Progenitor cell of endocrine pancreas (in vitro differentiated cells): ENCODE results near the gene CXCL5. TPM values are rescaled to one million over a fixed set of nuclear protein-coding genes. Genes with fewer than 3 reads are reported as not detected.
A peak's percentile ranks its signal among the peaks of the same experiment; 100 is the strongest.
"Not testable (repeated sequence)": the region's sequence is repeated elsewhere in the genome, so short reads cannot be mapped to it uniquely, and the experiment has no call there.

ENCODE experiments used
- DNase-seq: peaks from one replicate; pipeline ENCODE4 v3.0.0; 2021; ENCODE audit warnings: low spot score; ENCODE audit not compliant: unreplicated experiment
- H3K27ac Mint-ChIP-seq: 2 replicates; pipeline ENCODE4 v1.8.0; 2021; ENCODE audit warnings: mild to moderate bottlenecking, moderate library complexity, mixed read lengths
- H3K27me3 Mint-ChIP-seq: 2 replicates; pipeline ENCODE4 v1.8.0; 2021; ENCODE audit warnings: mixed read lengths
- H3K36me3 Mint-ChIP-seq: 2 replicates; pipeline ENCODE4 v1.8.0; 2022; ENCODE audit warnings: mixed read lengths; ENCODE audit not compliant: insufficient read depth
- H3K4me1 Mint-ChIP-seq: 2 replicates; pipeline ENCODE4 v1.8.0; 2021; ENCODE audit warnings: low read depth, mixed read lengths
- H3K4me3 Mint-ChIP-seq: 2 replicates; pipeline ENCODE4 v1.8.0; 2021; ENCODE audit warnings: low read depth, mild to moderate bottlenecking, moderate library complexity, mixed read lengths
- H3K9me3 Mint-ChIP-seq: 2 replicates; pipeline ENCODE4 v1.8.0; 2021; ENCODE audit warnings: low read depth, mixed read lengths
- total RNA-seq: library from RNA; stranded (reverse); gene quantifications from 2 replicates; pipeline ENCODE4 v1.2.1, GENCODE V29; 2021
- TF ChIP-seq, protein P1 (sequence below): fragments of 200-600 bp; sonication (generic); IDR thresholded peaks from one replicate; pipeline ENCODE4 v1.5.0; 2021; ENCODE audit warnings: antibody characterized with exemption, mild to moderate bottlenecking; ENCODE audit not compliant: unreplicated experiment

The CXCL5 gene
- total RNA-seq, 1 donor from 2014 or later, result 0.34 TPM

DNA sequence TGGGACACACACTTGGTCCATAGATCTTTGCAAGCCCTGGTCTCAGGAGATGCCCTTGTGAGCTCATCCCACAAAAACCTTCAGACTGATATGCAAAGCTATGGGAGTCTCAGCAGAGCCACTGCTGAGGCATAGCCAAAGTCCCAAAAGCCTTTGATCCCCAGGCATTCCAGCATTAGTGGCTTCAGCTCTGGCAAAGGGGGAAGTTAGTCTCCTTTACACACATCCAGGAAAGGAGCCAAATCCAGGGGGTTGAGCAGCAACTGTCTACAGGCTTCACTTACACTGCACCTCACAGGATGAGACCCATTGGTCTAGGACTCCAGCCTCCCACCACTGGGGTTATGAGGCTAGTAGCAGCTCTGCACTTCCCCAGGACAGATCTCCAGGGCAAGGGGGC lies 30.6 kb downstream of the CXCL5 start:
- Mint-ChIP-seq H3K4me3 (no peak overlapping the region), H3K9me3 (peaks cover 28% of the 10 kb centered on the region), H3K27me3 (peaks cover 3% of the 10 kb centered on the region), H3K27ac (no peak overlapping the region), H3K4me1 (peaks cover 3% of the 10 kb centered on the region), H3K36me3 (peaks cover 2% of the 10 kb centered on the region)
- no peak for DNase-seq
- TF ChIP-seq, protein P1, sequence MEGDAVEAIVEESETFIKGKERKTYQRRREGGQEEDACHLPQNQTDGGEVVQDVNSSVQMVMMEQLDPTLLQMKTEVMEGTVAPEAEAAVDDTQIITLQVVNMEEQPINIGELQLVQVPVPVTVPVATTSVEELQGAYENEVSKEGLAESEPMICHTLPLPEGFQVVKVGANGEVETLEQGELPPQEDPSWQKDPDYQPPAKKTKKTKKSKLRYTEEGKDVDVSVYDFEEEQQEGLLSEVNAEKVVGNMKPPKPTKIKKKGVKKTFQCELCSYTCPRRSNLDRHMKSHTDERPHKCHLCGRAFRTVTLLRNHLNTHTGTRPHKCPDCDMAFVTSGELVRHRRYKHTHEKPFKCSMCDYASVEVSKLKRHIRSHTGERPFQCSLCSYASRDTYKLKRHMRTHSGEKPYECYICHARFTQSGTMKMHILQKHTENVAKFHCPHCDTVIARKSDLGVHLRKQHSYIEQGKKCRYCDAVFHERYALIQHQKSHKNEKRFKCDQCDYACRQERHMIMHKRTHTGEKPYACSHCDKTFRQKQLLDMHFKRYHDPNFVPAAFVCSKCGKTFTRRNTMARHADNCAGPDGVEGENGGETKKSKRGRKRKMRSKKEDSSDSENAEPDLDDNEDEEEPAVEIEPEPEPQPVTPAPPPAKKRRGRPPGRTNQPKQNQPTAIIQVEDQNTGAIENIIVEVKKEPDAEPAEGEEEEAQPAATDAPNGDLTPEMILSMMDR, result no peak

DNA sequence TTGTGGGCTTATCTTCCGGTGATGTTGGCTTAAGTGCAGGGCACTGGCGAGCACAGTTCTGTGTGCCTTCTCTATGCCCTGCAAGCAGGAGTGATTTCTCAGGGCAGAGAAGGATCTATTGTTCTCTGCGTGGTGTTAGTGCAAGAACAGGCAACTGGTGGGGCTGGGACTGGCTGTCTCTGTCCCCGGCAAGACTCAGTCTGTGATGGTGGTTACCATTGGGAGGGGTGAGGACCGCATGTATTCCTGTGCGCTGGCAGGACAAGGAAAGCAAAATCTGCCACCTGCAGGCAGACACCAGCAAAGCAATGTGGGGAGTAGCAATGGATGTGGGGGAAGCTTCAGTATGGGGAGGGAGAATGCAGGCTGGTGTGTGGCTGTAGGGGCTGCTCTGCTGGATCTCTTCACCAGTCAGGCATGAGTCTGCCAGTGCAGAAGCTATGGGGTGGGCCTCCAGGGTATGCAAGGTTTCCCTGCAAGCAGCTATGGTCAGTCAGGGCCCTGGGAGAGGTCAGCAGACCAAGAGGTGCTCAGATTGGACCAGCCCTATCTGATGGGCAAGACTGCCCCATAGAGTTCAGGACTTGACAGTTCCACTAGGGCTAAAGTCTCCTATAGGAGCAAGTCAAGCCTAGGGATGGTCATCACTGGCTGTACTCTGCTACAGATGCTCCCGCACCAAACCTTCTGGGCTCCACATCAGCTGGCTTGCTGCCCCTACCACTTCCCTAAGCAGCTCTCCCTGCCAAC lies 33.4 kb downstream of the CXCL5 start:
- TF ChIP-seq, protein P1, result peak; percentile 54
- Mint-ChIP-seq H3K27ac (no peak overlapping the region), H3K36me3 (no peaks in the 10 kb centered on the region), H3K4me1 (peaks cover 2% of the 10 kb centered on the region), H3K9me3 (peaks cover 24% of the 10 kb centered on the region), H3K4me3 (no peak overlapping the region), H3K27me3 (peaks cover 3% of the 10 kb centered on the region)
- no peak for DNase-seq

DNA sequence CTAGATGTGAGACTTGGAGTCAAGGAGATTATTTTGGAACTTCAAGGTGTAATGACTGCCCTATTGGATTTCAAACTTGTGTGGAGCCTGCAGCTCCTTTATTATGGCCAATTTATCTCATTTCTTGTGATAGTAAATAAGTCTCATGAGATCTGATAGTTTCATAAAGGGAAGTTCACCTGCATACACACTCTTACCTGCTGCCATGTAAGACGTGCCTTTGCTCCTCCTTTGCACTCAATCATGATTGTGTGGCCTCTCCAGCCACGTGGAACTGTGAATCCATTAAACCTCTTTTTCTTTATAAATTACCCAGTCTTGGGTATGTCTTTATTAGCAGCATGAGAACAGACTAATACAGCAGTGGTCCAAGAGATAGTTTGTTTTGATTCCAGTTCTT lies 35.8 kb downstream of the CXCL5 start:
- H3K27ac Mint-ChIP-seq, result no peak overlapping the region
- no peak for DNase-seq
- no peaks in the 10 kb centered on the region for H3K36me3 Mint-ChIP-seq
- H3K27me3 Mint-ChIP-seq, result peaks cover 3% of the 10 kb centered on the region
- no peak overlapping the region for H3K4me3 Mint-ChIP-seq
- H3K4me1 Mint-ChIP-seq, result peaks cover 2% of the 10 kb centered on the region
- H3K9me3 Mint-ChIP-seq, result peaks cover 28% of the 10 kb centered on the region
- TF ChIP-seq, protein P1, result no peak

DNA sequence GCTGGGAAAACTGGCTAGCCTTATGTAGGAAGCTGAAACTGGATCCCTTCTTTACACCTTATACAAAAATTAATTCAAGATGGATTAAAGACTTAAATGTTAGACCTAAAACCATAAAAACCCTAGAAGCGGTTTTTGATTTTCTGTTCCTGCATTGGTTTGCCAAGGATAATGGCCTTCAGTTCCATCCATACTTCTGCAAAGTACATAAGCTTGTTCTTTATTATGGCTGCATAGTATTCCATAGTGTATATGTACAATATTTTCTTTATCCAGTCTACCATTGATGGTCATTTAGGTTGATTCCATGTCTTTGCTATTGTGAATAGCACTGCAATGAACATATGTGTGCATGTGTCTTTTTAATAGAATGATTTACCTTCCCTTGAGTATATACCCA lies 39.4 kb downstream of the CXCL5 start:
- H3K27ac Mint-ChIP-seq, DNase-seq, H3K4me1 Mint-ChIP-seq, H3K36me3 Mint-ChIP-seq, H3K27me3 Mint-ChIP-seq, H3K4me3 Mint-ChIP-seq: not testable (repeated sequence)
- H3K9me3 Mint-ChIP-seq, result peaks cover 43% of the 10 kb centered on the region

DNA sequence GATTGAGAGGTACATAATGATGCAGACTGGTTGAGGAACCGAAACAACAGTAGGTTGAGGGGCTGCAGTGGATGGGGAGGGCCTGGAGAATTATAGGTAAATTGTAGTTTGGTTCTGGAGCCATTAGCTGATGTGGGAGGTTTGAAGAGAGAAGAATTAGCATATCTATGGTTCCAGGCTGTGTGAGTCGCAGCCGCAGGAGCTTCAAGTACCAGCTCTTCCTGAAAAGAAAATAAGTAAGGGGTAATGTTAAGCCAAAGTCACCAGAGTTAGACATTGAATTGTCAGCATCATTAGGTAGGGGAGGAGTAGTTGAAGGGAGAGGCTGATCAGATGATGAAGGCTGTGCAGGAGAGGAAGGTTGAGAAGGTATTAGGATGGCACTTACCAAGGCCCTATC lies 46.1 kb downstream of the CXCL5 start:
- TF ChIP-seq, protein P1, result no peak
- peaks cover 13% of the 10 kb centered on the region for H3K9me3 Mint-ChIP-seq
- no peak overlapping the region for H3K27ac Mint-ChIP-seq
- no peak overlapping the region for H3K4me3 Mint-ChIP-seq
- peaks cover 3% of the 10 kb centered on the region for H3K4me1 Mint-ChIP-seq
- DNase-seq, result no peak
- peaks cover 3% of the 10 kb centered on the region for H3K36me3 Mint-ChIP-seq
- peaks cover 5% of the 10 kb centered on the region for H3K27me3 Mint-ChIP-seq

DNA sequence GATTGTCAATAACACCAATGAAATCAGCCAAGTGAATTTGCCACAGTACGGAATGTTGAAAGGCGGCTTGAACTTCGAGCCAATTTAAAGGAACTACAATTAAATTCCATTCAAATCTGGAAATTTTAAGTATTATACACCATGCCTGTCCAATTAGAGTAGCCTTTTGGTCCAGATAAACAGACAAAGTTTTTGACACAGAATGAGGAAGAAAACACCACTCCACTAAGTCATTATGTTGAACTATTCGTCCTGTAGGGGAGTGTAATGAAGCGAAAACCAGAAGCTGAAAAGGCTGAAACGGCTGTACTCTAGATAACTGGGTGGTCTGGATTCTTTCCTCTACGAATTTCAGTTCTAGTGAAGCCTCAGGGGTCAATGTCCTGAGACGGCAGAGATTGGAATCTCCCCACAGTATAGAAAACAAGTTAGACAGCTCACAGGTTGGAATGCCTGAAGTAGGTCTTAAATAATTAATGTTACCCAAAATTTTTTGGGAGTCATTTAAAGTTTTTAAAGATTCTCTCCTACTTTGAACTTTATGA lies 48.0 kb downstream of the CXCL5 start:
- not testable (repeated sequence) for H3K4me3 Mint-ChIP-seq, H3K36me3 Mint-ChIP-seq, DNase-seq, H3K27ac Mint-ChIP-seq, H3K9me3 Mint-ChIP-seq, H3K4me1 Mint-ChIP-seq, H3K27me3 Mint-ChIP-seq
